Airway epithelial cell (primary cell): ENCODE measurements around the gene HTRA1. TPM values are rescaled to one million over a fixed set of nuclear protein-coding genes. Genes with fewer than 3 reads are reported as not detected.

Experiments
- total RNA-seq: library from RNA; depleted of rRNA; stranded (reverse); fragments of >200 nt; gene quantifications from 2 replicates; pipeline ENCODE4 v1.2.3, GENCODE V29; 2015

HTRA1 gene
- total RNA-seq, result 78.0 and 86.7 TPM in 2 replicates

DNA sequence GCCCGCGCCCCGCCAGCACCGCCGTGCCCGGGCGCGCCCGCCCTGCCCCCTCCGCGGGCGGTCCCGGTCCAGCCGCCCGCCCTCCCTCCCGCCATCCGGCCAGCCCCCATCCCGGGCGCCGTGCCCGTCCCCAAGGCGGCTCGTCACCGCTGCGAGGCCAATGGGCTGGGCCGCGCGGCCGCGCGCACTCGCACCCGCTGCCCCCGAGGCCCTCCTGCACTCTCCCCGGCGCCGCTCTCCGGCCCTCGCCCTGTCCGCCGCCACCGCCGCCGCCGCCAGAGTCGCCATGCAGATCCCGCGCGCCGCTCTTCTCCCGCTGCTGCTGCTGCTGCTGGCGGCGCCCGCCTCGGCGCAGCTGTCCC is at the start of gene HTRA1:
Gene HTRA1 (plus strand): TSS at position 187 of the 362 bp plus-strand sequence. CDS start 100 bp downstream, at position 287.

DNA sequence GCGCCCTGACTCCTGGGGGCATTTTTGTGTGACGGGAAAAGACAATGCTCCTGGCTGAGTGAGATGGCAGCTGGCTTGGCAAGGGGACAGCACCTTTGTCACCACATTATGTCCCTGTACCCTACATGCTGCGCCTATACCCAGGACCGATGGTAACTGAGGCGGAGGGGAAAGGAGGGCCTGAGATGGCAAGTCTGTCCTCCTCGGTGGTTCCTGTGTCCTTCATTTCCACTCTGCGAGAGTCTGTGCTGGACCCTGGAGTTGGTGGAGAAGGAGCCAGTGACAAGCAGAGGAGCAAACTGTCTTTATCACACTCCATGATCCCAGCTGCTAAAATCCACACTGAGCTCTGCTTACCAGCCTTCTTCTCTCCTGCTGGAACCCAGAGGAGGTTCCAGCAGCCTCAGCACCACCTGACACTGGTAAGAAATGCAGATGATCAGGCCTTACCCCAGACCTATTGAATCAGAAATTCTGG is 6.7 kb upstream of the HTRA1 start, which contains the start of gene ARMS2:
Gene ARMS2 (plus strand): TSS at position 51 of the 478 bp plus-strand sequence. CDS start 75 bp downstream, at position 126.

DNA sequence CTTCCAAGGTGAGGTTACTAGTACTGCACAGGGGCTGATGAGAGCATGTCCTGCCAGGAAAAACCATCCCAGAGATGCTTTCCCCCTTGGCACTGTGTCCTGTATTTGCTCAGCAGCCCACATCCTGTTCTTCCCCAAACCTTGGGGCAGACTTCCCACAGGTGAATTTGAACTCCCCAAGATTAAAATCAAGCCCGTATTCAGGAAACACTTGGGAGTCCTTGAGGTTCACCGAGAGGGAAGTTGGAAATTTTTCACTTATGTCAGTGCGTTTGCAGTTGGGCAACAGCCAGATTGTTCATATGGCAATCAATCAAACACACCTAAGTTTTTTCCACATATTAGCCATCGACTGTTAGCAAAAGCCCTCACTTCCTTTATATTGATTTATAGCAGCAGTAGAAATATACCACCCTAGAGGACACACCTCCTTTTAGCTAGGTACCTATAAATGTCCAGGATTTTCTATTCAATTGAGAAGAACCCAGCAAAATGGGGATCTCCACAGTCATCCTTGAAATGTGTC is 99.0 kb downstream of the HTRA1 start, which contains the start of gene DMBT1:
Gene DMBT1 (plus strand): TSS at position 476 of the 526 bp plus-strand sequence. CDS start 17 bp downstream, at position 493.

Other genes starting within 250 kb of the HTRA1 start
- 0.14 and 0.42 TPM in 2 replicates for gene BTBD16, start 190.3 kb upstream of the HTRA1 start, total RNA-seq
- 52.7 and 62.3 TPM in 2 replicates for gene PLEKHA1, start 86.8 kb upstream of the HTRA1 start, total RNA-seq
- not detected in 2 replicates for gene ARMS2, start 6.9 kb upstream of the HTRA1 start, total RNA-seq
- gene DMBT1, start 99.2 kb downstream of the HTRA1 start, total RNA-seq, result 0.07 TPM in 1 of 2 replicates, not detected in the other
- gene C10orf120, start 238.3 kb downstream of the HTRA1 start, total RNA-seq, result not detected in 2 replicates